NT2/D1 (cell line): ENCODE measurements around the gene C1QTNF5.

Experiments used
- SUZ12 ChIP-seq: IDR thresholded peaks from 2 replicates; pipeline ENCODE4 v1.6.1; 2011; ENCODE audit not compliant: insufficient read length, insufficient read depth; ENCODE audit errors: extremely low read depth
- YY1 ChIP-seq: IDR thresholded peaks from 2 replicates; pipeline ENCODE4 v1.6.1; 2011; ENCODE audit not compliant: insufficient read length, insufficient read depth
- ZNF274 ChIP-seq: IDR thresholded peaks from 2 replicates; pipeline ENCODE4 v1.6.1; 2011; ENCODE audit warnings: mild to moderate bottlenecking, low read depth, low read length

DNA sequence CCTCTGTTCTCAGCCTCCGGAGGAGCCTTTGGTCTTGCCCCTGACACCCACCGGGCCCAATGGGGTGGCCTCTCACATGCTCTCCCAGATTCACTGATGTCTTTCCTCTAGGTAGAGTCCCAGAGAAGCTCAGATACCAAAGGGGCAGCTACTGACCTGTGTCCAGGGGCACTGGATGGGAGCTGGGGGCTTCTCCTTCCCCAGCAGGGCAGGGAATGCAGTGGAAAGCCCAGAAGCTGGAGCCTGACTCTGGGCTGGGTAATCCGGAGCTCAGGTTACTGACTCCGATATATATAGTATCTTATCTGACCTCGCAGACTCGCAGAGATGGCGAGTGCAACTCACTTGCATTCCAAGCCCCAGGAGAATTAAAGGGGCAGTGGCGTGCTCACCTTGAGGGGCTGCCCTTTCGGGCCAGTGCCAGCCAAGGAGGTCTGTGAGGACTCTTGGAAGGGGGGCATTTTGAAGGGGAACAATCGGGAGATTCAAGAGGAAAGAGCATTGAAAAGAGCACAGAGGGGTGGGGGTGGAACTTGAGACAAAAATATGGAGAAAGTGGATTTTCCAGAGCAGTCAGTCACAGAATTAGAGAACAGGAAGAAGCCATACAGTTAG, 38.3 kb upstream of the C1QTNF5 start:
- TF ChIP-seq SUZ12, result no peak
- no peak for TF ChIP-seq YY1
- no peak for TF ChIP-seq ZNF274
